Measurements from ENCODE around the gene TARS1.

The TARS1 gene

GRCh38 chr5:33501260-33501659 is 60.5 kb downstream of the TARS1 start:
- no peaks in the 10 kb centered on the region for H3K36me3 ChIP-seq
- no peaks in the 10 kb centered on the region for H3K4me1 ChIP-seq (ENCODE audit: control insufficient read depth in 1 of 2, insufficient read depth in 1 of 2, low read depth in 1 of 2, low read length in 1 of 2)
- H3K4me3 ChIP-seq (ENCODE audit: low read depth in 1 of 2, low read length in 1 of 2), result no peak overlapping the region
- H3K9me3 ChIP-seq, result no peaks in the 10 kb centered on the region
- H3K27me3 ChIP-seq, result no peaks in the 10 kb centered on the region
- no peak overlapping the region for H3K27ac ChIP-seq
- no peak for TF ChIP-seq CTCF (IDR thresholded peaks at IDR 0.05)

- Histone ChIP-seq H3K4me3 (ENCODE audit: low read depth in 1 of 2, low read length in 1 of 2) (no peak overlapping the region), H3K27me3 (no peaks in the 10 kb centered on the region)
- TF ChIP-seq CTCF (IDR thresholded peaks at IDR 0.05), result no peak
Observed at GRCh38 chr5:33501899-33502298, 61.1 kb downstream of the TARS1 start.

GRCh38 chr5:33504570-33504969 is 63.8 kb downstream of the TARS1 start:
- no peak overlapping the region for H3K27ac ChIP-seq
- H3K27me3 ChIP-seq, result no peaks in the 10 kb centered on the region
- no peak overlapping the region for H3K4me3 ChIP-seq (ENCODE audit: low read depth in 1 of 2, low read length in 1 of 2)
- H3K4me1 ChIP-seq (ENCODE audit: control insufficient read depth in 1 of 2, insufficient read depth in 1 of 2, low read depth in 1 of 2, low read length in 1 of 2), result no peaks in the 10 kb centered on the region
- no peak for TF ChIP-seq CTCF (IDR thresholded peaks at IDR 0.05)
- H3K36me3 ChIP-seq, result no peaks in the 10 kb centered on the region
- H3K9me3 ChIP-seq, result no peaks in the 10 kb centered on the region

More at GRCh38 chr5:33501899-33502298, 61.1 kb downstream of the TARS1 start:
- Histone ChIP-seq H3K36me3 (no peaks in the 10 kb centered on the region), H3K27ac (no peak overlapping the region), H3K4me1 (ENCODE audit: control insufficient read depth in 1 of 2, insufficient read depth in 1 of 2, low read depth in 1 of 2, low read length in 1 of 2) (no peaks in the 10 kb centered on the region), H3K9me3 (no peaks in the 10 kb centered on the region)

- Histone ChIP-seq H3K4me1 (ENCODE audit: control insufficient read depth in 1 of 2, insufficient read depth in 1 of 2, low read depth in 1 of 2, low read length in 1 of 2) (no peaks in the 10 kb centered on the region), H3K27me3 (no peaks in the 10 kb centered on the region), H3K9me3 (no peaks in the 10 kb centered on the region), H3K36me3 (no peaks in the 10 kb centered on the region), H3K27ac (no peak overlapping the region), H3K4me3 (ENCODE audit: low read depth in 1 of 2, low read length in 1 of 2) (no peak overlapping the region)
- no peak for TF ChIP-seq CTCF (IDR thresholded peaks at IDR 0.05)
Observed at GRCh38 chr5:33507426-33507825, 66.7 kb downstream of the TARS1 start.

GRCh38 chr5:33509036-33509435 is 68.3 kb downstream of the TARS1 start:
- no peak for TF ChIP-seq CTCF (IDR thresholded peaks at IDR 0.05)
- no peak overlapping the region for H3K27ac ChIP-seq
- H3K9me3 ChIP-seq, result no peaks in the 10 kb centered on the region
- no peaks in the 10 kb centered on the region for H3K36me3 ChIP-seq
- no peaks in the 10 kb centered on the region for H3K27me3 ChIP-seq
- H3K4me1 ChIP-seq (ENCODE audit: control insufficient read depth in 1 of 2, insufficient read depth in 1 of 2, low read depth in 1 of 2, low read length in 1 of 2), result no peaks in the 10 kb centered on the region
- H3K4me3 ChIP-seq (ENCODE audit: low read depth in 1 of 2, low read length in 1 of 2), result no peak overlapping the region

All from neutrophil (primary cell).